ENCODE data around the gene ZBTB4.

The ZBTB4 gene, protein sequence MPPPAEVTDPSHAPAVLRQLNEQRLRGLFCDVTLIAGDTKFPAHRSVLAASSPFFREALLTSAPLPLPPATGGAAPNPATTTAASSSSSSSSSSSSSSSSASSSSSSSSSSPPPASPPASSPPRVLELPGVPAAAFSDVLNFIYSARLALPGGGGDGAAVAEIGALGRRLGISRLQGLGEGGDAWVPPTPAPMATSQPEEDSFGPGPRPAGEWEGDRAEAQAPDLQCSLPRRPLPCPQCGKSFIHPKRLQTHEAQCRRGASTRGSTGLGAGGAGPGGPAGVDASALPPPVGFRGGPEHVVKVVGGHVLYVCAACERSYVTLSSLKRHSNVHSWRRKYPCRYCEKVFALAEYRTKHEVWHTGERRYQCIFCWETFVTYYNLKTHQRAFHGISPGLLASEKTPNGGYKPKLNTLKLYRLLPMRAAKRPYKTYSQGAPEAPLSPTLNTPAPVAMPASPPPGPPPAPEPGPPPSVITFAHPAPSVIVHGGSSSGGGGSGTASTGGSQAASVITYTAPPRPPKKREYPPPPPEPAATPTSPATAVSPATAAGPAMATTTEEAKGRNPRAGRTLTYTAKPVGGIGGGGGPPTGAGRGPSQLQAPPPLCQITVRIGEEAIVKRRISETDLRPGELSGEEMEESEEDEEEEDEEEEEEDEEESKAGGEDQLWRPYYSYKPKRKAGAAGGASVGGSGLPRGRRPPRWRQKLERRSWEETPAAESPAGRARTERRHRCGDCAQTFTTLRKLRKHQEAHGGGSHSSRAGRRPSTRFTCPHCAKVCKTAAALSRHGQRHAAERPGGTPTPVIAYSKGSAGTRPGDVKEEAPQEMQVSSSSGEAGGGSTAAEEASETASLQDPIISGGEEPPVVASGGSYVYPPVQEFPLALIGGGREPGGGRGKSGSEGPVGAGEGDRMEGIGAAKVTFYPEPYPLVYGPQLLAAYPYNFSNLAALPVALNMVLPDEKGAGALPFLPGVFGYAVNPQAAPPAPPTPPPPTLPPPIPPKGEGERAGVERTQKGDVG

DNA sequence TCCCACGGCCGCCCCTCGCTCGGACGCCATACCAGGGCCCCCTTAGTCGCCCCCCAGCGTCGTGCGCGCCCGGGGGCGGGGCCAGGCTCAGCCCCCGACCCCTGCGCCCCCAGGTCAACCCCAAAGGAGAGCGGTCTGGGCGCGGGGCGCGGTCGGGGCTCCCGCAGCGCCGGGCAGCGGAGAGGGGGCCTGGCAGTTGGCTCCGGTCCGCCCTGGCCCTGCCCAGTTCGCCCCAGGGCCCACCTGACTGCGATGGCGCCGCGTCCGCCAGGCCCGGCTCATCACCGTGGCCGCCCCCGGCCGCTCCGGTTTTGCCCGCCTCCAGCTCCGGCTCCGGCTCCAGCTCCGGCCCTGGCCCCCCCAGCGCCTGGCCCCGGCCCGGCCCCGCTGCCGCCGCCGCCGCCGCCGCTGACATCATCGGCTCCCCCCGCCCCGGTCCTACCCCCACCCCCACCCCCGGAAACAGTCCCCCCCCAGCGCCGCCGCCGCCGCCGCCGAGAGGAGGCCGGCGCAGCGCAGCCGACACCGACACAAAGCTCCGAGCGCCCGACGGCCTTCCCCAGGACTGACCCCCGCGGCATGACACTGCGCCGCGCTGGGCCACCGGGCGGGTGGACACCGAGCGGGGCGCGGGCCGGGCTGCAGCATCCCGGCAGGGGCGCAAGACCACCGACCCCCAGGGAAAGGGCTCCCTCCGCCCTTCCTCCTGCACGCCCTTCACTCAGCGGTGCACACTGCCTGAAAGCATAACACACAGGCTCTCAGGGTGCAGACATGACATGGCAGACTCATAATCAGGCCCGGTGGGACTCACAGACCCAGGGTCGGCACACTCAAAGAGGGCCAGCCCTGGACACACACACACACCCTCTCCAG is at the start of gene ZBTB4:
TSS of gene ZBTB4 (minus strand) at position 419 of the 876 bp plus-strand sequence. CDS start 12,830 bp downstream, outside the sequence.
- no peak for DNase-seq

DNA sequence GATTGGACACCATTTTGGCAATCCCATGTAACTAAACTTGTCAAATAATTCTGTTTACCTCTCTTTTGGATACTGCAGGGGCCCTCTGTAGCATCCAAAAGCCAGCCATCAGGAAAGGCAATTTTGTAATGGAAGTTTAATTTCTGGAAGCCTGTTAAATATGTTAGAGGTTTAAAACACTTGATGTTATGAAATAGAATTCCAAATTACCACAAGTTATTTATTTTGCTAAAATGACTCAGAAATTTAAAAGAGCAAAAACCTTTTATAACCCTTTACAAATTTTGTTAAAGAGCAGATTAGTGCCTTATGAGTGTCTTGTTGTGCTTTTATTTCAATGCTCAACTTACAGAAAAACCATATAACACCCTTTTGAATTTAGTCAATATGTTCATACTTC is 49.4 kb upstream of the ZBTB4 start:
- no peak for DNase-seq

DNA sequence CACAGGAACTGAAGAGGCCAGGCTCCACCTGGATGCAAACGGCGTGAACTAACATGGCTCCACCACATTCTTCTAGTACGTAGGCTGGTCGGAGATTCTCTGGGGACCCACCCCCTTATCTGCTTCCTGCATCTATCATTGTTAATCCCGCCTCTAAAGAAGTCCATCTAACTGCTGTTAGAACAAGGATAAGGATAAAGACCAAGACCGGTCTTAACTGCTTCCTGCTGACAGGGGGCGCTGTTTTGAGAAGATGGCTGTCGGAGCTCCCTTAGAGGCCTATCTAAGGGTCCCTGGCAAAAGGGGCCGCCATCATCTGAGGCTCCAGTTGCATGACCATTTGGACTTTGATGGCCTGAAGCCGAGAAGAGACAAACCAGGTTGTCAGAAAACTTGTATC is 43.6 kb upstream of the ZBTB4 start:
- no peak for DNase-seq

DNA sequence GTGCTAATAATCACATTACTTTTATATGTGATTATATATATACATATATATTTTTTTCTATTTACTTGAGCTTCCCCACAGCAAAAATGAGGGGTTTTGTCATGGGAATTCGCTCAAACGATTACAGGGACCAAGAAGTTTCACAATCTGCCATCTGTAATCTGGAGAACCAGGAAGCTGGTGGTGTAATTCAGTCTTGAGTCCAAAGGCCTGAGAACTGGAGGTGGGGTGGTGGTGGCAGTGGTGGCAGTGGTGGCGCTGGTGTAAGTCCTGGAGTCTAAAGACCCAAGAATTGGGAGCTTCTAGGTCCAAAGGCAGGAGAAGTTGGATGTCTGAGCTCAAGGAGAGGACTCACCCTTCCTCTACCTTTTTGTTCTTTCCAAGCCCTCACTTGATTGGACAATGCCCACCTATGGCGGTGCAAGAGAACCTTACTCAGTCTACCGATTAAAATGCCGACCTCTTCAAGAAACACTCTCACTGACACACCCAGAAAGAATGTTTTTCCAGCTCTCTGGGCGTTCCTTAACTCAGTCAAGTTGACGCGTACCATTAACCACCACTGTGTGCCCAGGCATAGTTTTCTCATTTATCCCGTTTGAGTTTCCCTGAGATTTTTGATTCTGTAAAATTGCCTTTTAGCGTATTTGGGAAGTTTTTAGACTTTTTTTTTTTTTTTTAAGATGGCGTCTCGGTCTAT is 36.6 kb upstream of the ZBTB4 start:
- no peak for DNase-seq

DNA sequence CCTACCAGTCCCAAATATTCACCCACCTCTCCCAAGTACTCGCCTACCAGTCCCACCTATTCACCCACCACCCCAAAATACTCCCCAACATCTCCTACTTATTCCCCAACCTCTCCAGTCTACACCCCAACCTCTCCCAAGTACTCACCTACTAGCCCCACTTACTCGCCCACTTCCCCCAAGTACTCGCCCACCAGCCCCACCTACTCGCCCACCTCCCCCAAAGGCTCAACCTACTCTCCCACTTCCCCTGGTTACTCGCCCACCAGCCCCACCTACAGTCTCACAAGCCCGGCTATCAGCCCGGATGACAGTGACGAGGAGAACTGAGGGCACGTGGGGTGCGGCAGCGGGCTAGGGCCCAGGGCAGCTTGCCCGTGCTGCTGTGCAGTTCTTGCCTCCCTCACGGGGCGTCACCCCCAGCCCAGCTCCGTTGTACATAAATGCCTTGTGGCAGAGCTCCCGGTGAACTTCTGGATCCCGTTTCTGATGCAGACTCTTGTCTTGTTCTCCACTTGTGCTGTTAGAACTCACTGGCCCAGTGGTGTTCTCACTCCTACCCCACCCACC is 34.5 kb upstream of the ZBTB4 start:
- DNase-seq = no peak

DNA sequence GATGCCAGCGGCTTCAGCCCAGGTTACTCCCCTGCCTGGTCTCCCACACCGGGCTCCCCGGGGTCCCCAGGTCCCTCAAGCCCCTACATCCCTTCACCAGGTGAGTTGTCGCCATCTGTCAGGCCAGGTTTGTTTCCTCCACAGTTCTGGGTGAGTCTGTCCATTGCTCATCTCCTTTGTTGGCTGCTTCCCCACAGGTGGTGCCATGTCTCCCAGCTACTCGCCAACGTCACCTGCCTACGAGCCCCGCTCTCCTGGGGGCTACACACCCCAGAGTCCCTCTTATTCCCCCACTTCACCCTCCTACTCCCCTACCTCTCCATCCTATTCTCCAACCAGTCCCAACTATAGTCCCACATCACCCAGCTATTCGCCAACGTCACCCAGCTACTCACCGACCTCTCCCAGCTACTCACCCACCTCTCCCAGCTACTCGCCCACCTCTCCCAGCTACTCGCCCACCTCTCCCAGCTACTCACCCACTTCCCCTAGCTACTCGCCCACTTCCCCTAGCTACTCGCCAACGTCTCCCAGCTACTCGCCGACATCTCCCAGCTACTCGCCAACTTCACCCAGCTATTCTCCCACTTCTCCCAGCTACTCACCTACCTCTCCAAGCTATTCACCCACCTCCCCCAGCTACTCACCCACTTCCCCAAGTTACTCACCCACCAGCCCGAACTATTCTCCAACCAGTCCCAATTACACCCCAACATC is 33.6 kb upstream of the ZBTB4 start:
- no peak for DNase-seq

DNA sequence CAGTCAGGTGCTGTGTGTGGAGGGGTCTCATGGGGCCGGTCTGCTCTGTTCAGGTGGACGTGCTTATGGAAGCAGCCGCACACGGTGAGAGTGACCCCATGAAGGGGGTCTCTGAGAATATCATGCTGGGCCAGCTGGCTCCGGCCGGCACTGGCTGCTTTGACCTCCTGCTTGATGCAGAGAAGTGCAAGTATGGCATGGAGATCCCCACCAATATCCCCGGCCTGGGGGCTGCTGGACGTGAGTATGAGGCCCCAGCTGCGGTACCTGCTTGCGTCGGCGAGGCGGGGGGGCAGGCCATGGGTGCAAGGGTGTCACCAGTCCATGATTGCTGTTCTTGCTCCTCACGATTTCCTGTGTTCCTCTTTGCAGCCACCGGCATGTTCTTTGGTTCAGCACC is 32.7 kb upstream of the ZBTB4 start:
- DNase-seq = no peak

DNA sequence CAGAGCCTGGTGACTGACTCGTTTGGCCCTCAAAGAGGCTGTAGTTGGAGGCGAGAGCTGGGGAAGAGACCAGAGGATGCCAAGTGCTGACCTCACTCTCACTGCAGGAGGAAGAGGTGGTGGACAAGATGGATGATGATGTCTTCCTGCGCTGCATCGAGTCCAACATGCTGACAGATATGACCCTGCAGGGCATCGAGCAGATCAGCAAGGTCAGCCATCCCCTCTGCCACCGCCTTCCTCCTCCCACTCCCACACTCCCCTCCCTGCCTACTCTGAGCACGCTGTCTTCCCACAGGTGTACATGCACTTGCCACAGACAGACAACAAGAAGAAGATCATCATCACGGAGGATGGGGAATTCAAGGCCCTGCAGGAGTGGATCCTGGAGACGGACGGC is 31.7 kb upstream of the ZBTB4 start:
- no peak for DNase-seq

DNA sequence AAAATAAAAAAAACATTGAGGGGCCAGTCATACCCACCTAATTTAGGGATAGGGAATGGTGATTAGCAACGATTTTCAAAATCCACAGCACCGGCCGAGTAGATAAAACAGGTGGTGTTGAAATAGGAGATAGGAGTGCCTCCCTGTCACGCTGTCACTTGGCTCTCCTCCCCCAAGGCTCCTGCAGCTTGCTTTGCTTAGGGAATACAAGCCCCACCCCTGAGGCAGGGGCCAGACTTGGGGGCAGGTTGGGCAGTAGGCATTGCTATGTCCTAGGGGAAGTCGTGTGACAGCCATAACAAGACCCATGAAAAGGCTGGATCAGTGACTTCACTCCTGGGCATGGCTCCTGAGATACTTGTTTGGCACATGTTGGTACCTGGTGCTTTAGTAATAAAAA is 30.5 kb upstream of the ZBTB4 start:
- DNase-seq = no peak

DNA sequence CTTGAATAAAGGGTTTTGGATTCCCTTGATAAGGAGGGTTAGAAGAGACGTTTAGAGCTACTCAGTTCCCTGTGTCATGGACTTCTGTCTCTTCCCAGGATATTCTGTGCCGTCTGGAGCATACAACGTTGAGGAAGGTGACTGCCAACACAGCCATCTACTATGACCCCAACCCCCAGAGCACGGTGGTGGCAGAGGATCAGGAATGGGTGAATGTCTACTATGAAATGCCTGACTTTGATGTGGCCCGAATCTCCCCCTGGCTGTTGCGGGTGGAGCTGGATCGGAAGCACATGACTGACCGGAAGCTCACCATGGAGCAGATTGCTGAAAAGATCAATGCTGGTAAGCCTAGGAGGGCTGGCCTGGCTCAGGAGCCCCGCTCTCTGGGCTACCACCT is 29.4 kb upstream of the ZBTB4 start:
- DNase-seq = no peak

DNA sequence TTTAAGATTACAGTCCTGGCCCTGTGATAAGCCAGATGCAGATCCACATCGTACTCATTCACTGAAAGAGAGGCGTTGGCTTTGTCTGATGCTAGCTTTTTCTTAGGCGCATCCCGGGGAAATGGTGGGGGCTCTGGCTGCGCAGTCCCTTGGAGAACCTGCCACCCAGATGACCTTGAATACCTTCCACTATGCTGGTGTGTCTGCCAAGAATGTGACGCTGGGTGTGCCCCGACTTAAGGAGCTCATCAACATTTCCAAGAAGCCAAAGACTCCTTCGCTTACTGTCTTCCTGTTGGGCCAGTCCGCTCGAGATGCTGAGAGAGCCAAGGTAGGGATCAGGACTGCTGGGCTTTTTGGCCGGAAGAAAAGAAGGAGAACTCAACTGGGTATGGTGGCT is 28.7 kb upstream of the ZBTB4 start:
- no peak for DNase-seq

DNA sequence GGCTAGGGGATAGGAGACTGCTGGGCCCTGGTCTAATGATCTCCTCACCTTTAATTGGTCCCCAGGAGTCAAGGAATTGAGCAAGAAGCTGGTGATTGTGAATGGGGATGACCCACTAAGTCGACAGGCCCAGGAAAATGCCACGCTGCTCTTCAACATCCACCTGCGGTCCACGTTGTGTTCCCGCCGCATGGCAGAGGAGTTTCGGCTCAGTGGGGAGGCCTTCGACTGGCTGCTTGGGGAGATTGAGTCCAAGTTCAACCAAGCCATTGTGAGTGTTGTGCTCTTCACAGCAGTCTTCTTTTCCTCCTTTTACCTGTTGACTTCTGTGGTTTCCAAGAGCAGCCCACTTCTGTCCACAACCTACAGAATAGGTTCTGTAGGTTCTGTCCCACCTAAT is 24.1 kb upstream of the ZBTB4 start:
- DNase-seq = no peak

DNA sequence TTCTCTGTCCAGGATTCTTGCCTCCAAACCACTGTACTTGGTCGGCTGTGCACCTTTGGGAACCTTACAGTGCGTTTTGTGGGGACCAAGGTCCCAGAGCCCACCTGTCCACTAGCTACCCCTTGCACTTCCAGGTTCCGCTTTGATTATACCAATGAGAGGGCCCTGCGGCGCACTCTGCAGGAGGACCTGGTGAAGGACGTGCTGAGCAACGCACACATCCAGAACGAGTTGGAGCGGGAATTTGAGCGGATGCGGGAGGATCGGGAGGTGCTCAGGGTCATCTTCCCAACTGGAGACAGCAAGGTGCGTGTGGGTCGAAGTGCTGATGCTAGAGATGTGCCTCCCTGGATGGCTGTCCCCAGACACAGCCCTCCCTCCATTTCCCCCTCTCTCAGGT is 23.6 kb upstream of the ZBTB4 start:
- no peak for DNase-seq

DNA sequence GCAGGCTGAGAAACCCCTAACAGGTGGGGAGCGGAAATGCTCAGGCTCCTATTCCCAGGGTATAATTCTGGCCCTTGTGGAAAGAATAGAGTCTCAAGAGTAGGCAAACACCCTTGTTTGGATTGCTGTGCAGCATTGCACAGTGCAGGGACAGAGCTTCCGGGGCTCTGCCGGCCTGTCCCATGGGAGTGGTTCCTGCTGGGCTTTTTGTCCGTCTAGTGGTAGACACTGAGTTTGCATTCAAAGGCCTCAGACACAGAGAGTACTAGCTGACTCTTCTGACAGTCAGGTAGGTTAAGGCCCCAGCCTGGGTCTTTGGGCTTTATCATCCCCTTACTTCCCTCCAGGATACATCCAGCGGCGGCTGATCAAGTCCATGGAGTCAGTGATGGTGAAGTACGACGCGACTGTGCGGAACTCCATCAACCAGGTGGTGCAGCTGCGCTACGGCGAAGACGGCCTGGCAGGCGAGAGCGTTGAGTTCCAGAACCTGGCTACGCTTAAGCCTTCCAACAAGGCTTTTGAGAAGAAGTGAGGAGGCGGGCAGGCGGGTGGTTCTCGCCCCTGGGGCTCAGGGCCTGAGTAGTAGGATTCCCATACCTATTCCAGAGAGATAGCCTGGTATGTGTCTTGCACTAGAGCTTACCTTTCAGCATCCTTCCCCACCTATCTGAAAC is 22.9 kb upstream of the ZBTB4 start:
- no peak for DNase-seq

DNA sequence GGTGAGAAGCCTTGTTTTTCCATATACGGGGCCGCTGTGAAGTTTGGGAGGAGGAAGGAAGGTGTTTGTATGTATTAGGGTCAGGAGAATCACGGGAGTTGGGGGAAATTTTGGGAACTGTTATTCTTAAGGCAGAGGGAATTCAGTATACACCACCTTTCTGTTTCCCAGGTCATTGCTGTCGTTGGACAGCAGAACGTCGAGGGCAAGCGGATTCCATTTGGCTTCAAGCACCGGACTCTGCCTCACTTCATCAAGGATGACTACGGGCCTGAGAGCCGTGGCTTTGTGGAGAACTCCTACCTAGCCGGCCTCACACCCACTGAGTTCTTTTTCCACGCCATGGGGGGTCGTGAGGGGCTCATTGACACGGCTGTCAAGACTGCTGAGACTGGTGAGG is 22.3 kb upstream of the ZBTB4 start:
- DNase-seq = no peak

DNA sequence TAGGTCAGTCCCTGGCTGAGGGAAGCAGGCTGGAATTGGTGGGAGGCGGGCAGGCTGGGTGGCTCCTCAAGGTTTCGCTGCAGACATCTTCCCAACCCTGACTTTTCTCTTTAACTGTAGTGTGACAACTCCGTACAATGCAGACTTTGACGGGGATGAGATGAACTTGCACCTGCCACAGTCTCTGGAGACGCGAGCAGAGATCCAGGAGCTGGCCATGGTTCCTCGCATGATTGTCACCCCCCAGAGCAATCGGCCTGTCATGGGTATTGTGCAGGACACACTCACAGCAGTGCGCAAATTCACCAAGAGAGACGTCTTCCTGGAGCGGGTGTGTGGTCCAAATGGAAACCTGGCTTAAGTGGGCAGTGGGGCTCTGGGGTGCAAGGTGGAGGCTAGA is 19.7 kb upstream of the ZBTB4 start:
- no peak for DNase-seq

DNA sequence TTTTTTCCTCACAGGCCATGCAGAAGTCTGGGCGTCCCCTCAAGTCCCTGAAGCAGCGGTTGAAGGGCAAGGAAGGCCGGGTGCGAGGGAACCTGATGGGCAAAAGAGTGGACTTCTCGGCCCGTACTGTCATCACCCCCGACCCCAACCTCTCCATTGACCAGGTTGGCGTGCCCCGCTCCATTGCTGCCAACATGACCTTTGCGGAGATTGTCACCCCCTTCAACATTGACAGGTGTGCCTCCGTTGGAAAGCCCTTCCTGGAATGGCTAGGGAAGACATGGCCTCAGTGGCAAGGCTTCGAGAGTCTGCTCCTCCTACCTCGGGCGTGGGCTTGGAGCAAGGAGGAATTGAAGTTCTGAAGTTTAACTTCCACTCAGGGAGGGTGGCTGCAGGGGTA is 18.2 kb upstream of the ZBTB4 start:
- DNase-seq = no peak

DNA sequence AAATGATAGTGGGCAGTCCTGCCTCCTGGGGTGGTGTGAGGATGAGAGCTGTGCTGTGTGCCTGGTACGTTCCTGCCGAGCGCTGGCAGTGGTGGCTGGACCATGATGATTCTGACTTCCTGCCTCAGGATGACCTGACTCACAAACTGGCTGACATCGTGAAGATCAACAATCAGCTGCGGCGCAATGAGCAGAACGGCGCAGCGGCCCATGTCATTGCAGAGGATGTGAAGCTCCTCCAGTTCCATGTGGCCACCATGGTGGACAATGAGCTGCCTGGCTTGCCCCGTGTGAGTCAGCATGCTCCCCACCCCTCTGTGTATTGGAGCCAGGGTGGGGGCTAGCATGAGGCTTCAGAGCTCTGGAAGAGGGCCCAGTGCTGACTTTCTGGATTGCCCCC is 17.8 kb upstream of the ZBTB4 start:
- DNase-seq = no peak

DNA sequence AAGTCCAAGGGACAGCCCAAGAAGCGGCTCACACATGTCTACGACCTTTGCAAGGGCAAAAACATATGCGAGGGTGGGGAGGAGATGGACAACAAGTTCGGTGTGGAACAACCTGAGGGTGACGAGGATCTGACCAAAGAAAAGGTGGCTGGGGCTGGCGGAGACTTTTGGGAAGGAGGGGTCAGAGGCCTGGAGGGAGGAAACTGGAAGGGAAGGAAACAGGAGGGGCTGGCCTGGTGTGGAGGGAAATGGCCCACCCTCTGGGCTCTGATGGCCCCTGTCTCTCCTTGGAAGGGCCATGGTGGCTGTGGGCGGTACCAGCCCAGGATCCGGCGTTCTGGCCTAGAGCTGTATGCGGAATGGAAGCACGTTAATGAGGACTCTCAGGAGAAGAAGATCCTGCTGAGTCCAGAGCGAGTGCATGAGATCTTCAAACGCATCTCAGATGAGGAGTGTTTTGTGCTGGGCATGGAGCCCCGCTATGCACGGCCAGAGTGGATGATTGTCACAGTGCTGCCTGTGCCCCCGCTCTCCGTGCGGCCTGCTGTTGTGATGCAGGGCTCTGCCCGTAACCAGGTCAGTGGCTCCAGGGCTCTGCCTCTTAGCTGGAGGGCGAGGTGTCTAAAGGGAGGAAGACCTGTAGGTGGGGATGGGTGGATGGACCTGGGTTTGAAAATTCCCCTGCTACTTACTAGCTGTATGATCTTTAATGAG is 17.2 kb upstream of the ZBTB4 start:
- DNase-seq = no peak

DNA sequence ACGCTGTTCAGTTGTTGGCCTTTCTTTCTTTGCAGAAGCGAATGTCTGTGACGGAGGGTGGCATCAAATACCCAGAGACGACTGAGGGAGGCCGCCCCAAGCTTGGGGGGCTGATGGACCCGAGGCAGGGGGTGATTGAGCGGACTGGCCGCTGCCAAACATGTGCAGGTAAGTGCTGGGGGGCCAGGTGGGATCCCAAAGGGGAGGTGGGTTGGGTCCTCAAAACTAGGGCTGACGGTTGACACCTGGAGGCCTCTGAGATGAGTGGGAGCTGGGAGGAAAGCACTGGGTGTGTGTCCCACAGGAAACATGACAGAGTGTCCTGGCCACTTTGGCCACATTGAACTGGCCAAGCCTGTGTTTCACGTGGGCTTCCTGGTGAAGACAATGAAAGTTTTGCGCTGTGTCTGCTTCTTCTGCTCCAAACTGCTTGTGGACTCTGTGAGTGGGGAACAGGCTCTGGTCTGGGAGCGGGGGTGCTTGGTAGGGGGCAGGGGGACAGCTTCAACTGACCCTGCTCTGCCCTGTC is 16.5 kb upstream of the ZBTB4 start:
- DNase-seq = no peak

Measured in amniotic stem cell (primary cell).